HG02588 (cell line): ENCODE results near the gene CEBPZOS.

Experiments used
- ATAC-seq: cut with Tn5 transposase; IDR thresholded peaks from one replicate; pipeline ENCODE4 v1.9.1; 2021; ENCODE audit warnings: mild to moderate bottlenecking, moderate library complexity; ENCODE audit not compliant: unreplicated experiment

The CEBPZOS gene

GRCh38 chr2:37196320-37197195 lies at the start of gene CEBPZOS:
Gene CEBPZOS (plus strand): TSS chr2:37196496. CDS start chr2:37199705, 3,209 bp downstream.
- peak; percentile 63 for ATAC-seq

- no peak for ATAC-seq
Observed at GRCh38 chr2:37148325-37148724, 48.0 kb upstream of the CEBPZOS start.

GRCh38 chr2:37149626-37150322 lies 46.5 kb upstream of the CEBPZOS start:
- ATAC-seq = no peak

GRCh38 chr2:37153224-37153623 lies 43.1 kb upstream of the CEBPZOS start:
- ATAC-seq = no peak

- ATAC-seq = no peak
Observed at GRCh38 chr2:37154785-37155184, 41.5 kb upstream of the CEBPZOS start.

- ATAC-seq = peak; percentile 9
Observed at GRCh38 chr2:37156071-37156856, 40.0 kb upstream of the CEBPZOS start.

- ATAC-seq = peak; percentile 88
Observed at GRCh38 chr2:37156857-37157714, 39.2 kb upstream of the CEBPZOS start, which contains the start of gene EIF2AK2. Gene EIF2AK2 (minus strand): TSS chr2:37156980. CDS start chr2:37147806, 9,174 bp downstream.

- no peak for ATAC-seq
Observed at GRCh38 chr2:37164757-37165156, 31.5 kb upstream of the CEBPZOS start.

- no peak for ATAC-seq
Observed at GRCh38 chr2:37167636-37168180, 28.6 kb upstream of the CEBPZOS start.

- peak; percentile 60 for ATAC-seq
Observed at GRCh38 chr2:37168217-37168981, 27.9 kb upstream of the CEBPZOS start.

- ATAC-seq = no peak
Observed at GRCh38 chr2:37171624-37171950, 24.7 kb upstream of the CEBPZOS start.

GRCh38 chr2:37173741-37174140 lies 22.6 kb upstream of the CEBPZOS start:
- no peak for ATAC-seq

- ATAC-seq = no peak
Observed at GRCh38 chr2:37180006-37180639, 16.2 kb upstream of the CEBPZOS start.

- no peak for ATAC-seq
Observed at GRCh38 chr2:37180640-37181039, 15.7 kb upstream of the CEBPZOS start.

GRCh38 chr2:37181726-37182684 lies 14.3 kb upstream of the CEBPZOS start:
- no peak for ATAC-seq

GRCh38 chr2:37188570-37188969 lies 7.7 kb upstream of the CEBPZOS start, which contains the start of gene SULT6B1:
Gene SULT6B1 (minus strand): TSS chr2:37188670. CDS start chr2:37188640, 30 bp downstream.
- no peak for ATAC-seq

- no peak for ATAC-seq
Observed at GRCh38 chr2:37189452-37190153, 6.7 kb upstream of the CEBPZOS start.
